AG04449 (cell line): ENCODE measurements around the gene DRC3.
"Not testable (repeated sequence)": the region's sequence is repeated elsewhere in the genome, so short reads cannot be mapped to it uniquely, and the experiment has no call there.

ENCODE experiments used
- CTCF ChIA-PET: fragments of 350-600 bp; formaldehyde crosslinking; extraction: SDS; loops from one replicate; lab custom pipeline; 2021; ENCODE audit warnings: antibody characterized with exemption; lab: Yijun Ruan, JAX
- POLR2A ChIA-PET: fragments of 400-600, 350-600 bp; formaldehyde crosslinking; extraction: SDS; loops from one replicate; lab custom pipeline; 2020; ENCODE audit warnings: antibody characterized with exemption, inconsistent platforms; lab: Yijun Ruan, JAX
- DNase-seq: peaks from one replicate; pipeline ENCODE4 v3.0.0-alpha.2; 2010; ENCODE audit warnings: low read depth, low spot score
- H3K4me3 ChIP-seq: 2 replicates; pipeline ENCODE4 v1.5.1; 2011; ENCODE audit warnings: low read depth, mild to moderate bottlenecking, control low read depth, low read length
- TF ChIP-seq, protein P1 (sequence below): IDR thresholded peaks from one replicate; pipeline ENCODE4 v1.5.1; 2011; ENCODE audit warnings: mild to moderate bottlenecking, moderate library complexity, low read length, control low read depth, inconsistent platforms; ENCODE audit not compliant: insufficient read depth; ENCODE audit errors: missing control alignments

Gene DRC3

GRCh38 chr17:17952691-17953090, 20.0 kb upstream of the DRC3 start:
- no peak for DNase-seq
- CTCF ChIA-PET, result interaction anchor here (0.6 to 1.1 kb wide), 2 partner anchors 62 to 245 kb away, joined by 3 to 5 read pairs; no protein-coding TSS in a partner anchor
- no peak overlapping the region for H3K4me3 ChIP-seq
- POLR2A ChIA-PET, result interaction anchor here (0.6 to 1.3 kb wide), 2 partner anchors 20 to 1701 kb away, joined by 5 read pairs; partner anchors contain the start of genes DRC3 and TOM1L2
- TF ChIP-seq, protein P1, sequence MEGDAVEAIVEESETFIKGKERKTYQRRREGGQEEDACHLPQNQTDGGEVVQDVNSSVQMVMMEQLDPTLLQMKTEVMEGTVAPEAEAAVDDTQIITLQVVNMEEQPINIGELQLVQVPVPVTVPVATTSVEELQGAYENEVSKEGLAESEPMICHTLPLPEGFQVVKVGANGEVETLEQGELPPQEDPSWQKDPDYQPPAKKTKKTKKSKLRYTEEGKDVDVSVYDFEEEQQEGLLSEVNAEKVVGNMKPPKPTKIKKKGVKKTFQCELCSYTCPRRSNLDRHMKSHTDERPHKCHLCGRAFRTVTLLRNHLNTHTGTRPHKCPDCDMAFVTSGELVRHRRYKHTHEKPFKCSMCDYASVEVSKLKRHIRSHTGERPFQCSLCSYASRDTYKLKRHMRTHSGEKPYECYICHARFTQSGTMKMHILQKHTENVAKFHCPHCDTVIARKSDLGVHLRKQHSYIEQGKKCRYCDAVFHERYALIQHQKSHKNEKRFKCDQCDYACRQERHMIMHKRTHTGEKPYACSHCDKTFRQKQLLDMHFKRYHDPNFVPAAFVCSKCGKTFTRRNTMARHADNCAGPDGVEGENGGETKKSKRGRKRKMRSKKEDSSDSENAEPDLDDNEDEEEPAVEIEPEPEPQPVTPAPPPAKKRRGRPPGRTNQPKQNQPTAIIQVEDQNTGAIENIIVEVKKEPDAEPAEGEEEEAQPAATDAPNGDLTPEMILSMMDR, result no peak

- ChIA-PET CTCF (interaction anchor here (0.8 to 1.6 kb wide), 2 partner anchors 9 to 81 kb away, joined by 3 to 6 read pairs; no protein-coding TSS in a partner anchor), POLR2A (no interaction called here)
- no peak overlapping the region for H3K4me3 ChIP-seq
- DNase-seq, result no peak
- TF ChIP-seq, protein P1, result no peak
Observed at GRCh38 chr17:17954079-17954478, 18.6 kb upstream of the DRC3 start.

- not testable (repeated sequence) for DNase-seq
Observed at GRCh38 chr17:17955790-17956341, 16.8 kb upstream of the DRC3 start.

DNA sequence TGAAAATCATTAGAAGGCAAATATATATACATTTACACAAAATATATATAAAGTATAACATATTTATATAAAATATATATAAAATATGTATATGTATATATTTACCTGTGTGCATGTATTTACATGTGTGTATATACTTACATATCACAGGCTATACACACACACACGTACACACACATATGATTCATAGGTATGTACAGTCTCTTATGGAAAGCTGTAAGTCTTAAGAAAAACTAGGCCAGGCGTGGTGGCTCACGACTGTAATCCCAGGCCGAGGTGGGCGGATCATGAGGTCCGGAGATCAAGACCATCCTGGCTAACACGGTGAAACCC, 15.1 kb upstream of the DRC3 start:
- CTCF ChIA-PET, result interaction anchor here (0.9 to 3.3 kb wide), 5 partner anchors 10 to 97 kb away, joined by 3 to 12 read pairs (median 3); no protein-coding TSS in a partner anchor
- no peak for DNase-seq
- POLR2A ChIA-PET, result interaction anchor here (1.0 to 1.5 kb wide), 2 partner anchors 10 to 15 kb away, joined by 3 to 7 read pairs; partner anchors contain the start of genes DRC3 and TOM1L2
- no peak overlapping the region for H3K4me3 ChIP-seq
- TF ChIP-seq, protein P1, result no peak

More at GRCh38 chr17:17955790-17956341, 16.8 kb upstream of the DRC3 start:
- ChIA-PET POLR2A (interaction anchor here (0.7 kb wide), 1 partner anchor 55 kb away, joined by 3 read pairs; no protein-coding TSS in a partner anchor), CTCF (interaction anchor here (1.7 to 1.9 kb wide), 2 partner anchors 11 to 37 kb away, joined by 6 to 8 read pairs; no protein-coding TSS in a partner anchor)
- not testable (repeated sequence) for H3K4me3 ChIP-seq

DNA sequence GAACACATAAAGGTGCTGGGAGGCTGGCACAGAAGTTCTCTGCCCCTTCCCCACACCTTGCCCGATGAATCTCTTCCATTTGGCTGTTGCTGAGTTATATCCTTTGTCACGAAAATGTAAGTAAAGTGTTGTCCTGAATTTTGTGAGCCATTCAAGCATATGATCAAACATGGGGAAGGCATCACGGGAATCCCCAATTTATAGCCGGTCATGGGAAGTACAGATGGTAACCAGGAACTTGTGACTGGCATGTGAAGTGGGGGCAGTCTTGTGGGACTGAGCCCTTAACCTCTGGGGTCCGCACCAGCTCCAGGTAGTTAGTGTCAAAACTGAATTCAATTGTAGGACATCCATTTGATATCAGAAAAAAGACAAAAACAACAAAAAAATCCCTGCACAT, 13.7 kb upstream of the DRC3 start:
- ChIA-PET POLR2A (interaction anchor here (1.1 to 1.5 kb wide), 2 partner anchors 13 kb away, joined by 4 to 7 read pairs; partner anchors contain the start of genes DRC3 and TOM1L2), CTCF (interaction anchor here (1.0 to 3.3 kb wide), 6 partner anchors 10 to 40 kb away, joined by 3 to 12 read pairs (median 4); partner anchors contain the start of genes DRC3 and TOM1L2)
- no peak for DNase-seq
- TF ChIP-seq, protein P1, result no peak
- H3K4me3 ChIP-seq, result no peak overlapping the region

- ChIA-PET POLR2A (interaction anchor here (1.1 kb wide), 1 partner anchor 13 kb away, joined by 4 read pairs; the partner anchor contains the start of genes DRC3 and TOM1L2), CTCF (interaction anchor here (0.6 to 3.3 kb wide), 9 partner anchors 8 to 75 kb away, joined by 3 to 12 read pairs (median 4); partner anchors contain the start of genes DRC3 and TOM1L2)
- peak overlapping the region; percentile 45 for H3K4me3 ChIP-seq
- no peak for DNase-seq
- TF ChIP-seq, protein P1, result no peak
Observed at GRCh38 chr17:17959520-17960361, 12.9 kb upstream of the DRC3 start.
